ENCODE results near the gene CACNA1G.

The CACNA1G gene

DNA sequence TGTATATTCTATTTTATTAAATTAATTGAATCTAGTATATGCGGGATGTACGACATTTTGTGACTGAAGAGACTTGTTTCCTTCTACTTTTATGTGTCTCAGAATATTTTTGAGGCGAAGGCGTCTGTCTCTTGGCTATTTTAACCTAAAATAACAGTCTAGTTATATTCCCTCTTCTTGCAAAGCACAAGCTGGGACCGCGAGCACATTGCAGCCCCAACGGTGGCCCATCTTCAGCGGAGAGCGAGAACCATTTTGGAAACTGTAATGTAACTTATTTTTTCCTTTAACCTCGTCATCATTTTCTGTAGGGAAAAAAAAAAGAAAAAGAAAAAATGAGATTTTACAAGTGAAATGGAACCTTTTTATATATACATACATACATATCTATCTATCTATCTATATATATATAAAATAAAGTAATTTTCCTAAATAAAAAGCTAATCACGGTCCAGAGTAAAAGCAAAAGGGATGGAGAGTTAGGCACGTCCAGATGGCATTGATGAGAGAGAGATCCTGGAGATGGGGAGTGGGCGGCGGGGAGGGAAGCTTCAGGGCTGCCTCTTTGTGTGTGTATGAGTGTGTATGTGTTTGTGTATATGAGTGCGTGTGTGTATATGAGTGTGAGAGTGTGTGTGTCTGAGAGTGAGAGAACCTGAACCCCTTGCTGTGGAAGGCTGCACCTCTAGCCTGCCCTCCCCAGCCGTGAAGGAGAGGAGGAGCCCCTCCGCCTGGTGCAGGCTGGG, 66.7 kb downstream of the CACNA1G start:
- TF ChIP-seq, protein P1, sequence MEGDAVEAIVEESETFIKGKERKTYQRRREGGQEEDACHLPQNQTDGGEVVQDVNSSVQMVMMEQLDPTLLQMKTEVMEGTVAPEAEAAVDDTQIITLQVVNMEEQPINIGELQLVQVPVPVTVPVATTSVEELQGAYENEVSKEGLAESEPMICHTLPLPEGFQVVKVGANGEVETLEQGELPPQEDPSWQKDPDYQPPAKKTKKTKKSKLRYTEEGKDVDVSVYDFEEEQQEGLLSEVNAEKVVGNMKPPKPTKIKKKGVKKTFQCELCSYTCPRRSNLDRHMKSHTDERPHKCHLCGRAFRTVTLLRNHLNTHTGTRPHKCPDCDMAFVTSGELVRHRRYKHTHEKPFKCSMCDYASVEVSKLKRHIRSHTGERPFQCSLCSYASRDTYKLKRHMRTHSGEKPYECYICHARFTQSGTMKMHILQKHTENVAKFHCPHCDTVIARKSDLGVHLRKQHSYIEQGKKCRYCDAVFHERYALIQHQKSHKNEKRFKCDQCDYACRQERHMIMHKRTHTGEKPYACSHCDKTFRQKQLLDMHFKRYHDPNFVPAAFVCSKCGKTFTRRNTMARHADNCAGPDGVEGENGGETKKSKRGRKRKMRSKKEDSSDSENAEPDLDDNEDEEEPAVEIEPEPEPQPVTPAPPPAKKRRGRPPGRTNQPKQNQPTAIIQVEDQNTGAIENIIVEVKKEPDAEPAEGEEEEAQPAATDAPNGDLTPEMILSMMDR (IDR thresholded peaks at IDR 0.05) = no peak

GRCh38 chr17:50627782-50628601, 67.5 kb downstream of the CACNA1G start:
- Histone ChIP-seq H3K27me3 (peaks cover 73% of the 10 kb centered on the region), H3K4me1 (ENCODE audit: control insufficient read depth in 1 of 2, insufficient read depth in 1 of 2, low read depth in 1 of 2, low read length in 1 of 2) (no peaks in the 10 kb centered on the region)
- TF ChIP-seq, protein P1 (IDR thresholded peaks at IDR 0.05) = no peak

More for the DNA sequence above, 66.7 kb downstream of the CACNA1G start:
- Histone ChIP-seq H3K36me3 (no peaks in the 10 kb centered on the region), H3K27ac (no peak overlapping the region), H3K9me3 (no peaks in the 10 kb centered on the region), H3K27me3 (peaks cover 71% of the 10 kb centered on the region), H3K4me3 (ENCODE audit: low read depth in 1 of 2, low read length in 1 of 2) (no peak overlapping the region), H3K4me1 (ENCODE audit: control insufficient read depth in 1 of 2, insufficient read depth in 1 of 2, low read depth in 1 of 2, low read length in 1 of 2) (no peaks in the 10 kb centered on the region)

GRCh38 chr17:50629902-50630301, 69.4 kb downstream of the CACNA1G start:
- peaks cover 0 to 6% of the 10 kb centered on the region in 2 experiments for H3K4me1 ChIP-seq (ENCODE audit: control insufficient read depth in 1 of 2, insufficient read depth in 1 of 2, low read depth in 1 of 2, low read length in 1 of 2)
- no peak overlapping the region for H3K4me3 ChIP-seq (ENCODE audit: low read depth in 1 of 2, low read length in 1 of 2)
- H3K36me3 ChIP-seq = no peaks in the 10 kb centered on the region
- no peaks in the 10 kb centered on the region for H3K9me3 ChIP-seq
- TF ChIP-seq, protein P1 (IDR thresholded peaks at IDR 0.05) = no peak
- peaks cover 93% of the 10 kb centered on the region for H3K27me3 ChIP-seq
- H3K27ac ChIP-seq = no peak overlapping the region

More at GRCh38 chr17:50627782-50628601, 67.5 kb downstream of the CACNA1G start:
- H3K27ac ChIP-seq = no peak overlapping the region
- no peaks in the 10 kb centered on the region for H3K36me3 ChIP-seq
- no peaks in the 10 kb centered on the region for H3K9me3 ChIP-seq
- H3K4me3 ChIP-seq (ENCODE audit: low read depth in 1 of 2, low read length in 1 of 2) = no peak overlapping the region

- Histone ChIP-seq H3K36me3 (no peaks in the 10 kb centered on the region), H3K4me3 (ENCODE audit: low read depth in 1 of 2, low read length in 1 of 2) (no peak overlapping the region), H3K4me1 (ENCODE audit: control insufficient read depth in 1 of 2, insufficient read depth in 1 of 2, low read depth in 1 of 2, low read length in 1 of 2) (peaks cover 0 to 8% of the 10 kb centered on the region in 2 experiments), H3K27me3 (peaks cover 100% of the 10 kb centered on the region), H3K9me3 (no peaks in the 10 kb centered on the region), H3K27ac (no peak overlapping the region)
- TF ChIP-seq, protein P1 (IDR thresholded peaks at IDR 0.05) = peak; percentile 64
Observed at GRCh38 chr17:50630524-50631194, 70.1 kb downstream of the CACNA1G start.

GRCh38 chr17:50631195-50631907, 70.8 kb downstream of the CACNA1G start:
- Histone ChIP-seq H3K36me3 (no peaks in the 10 kb centered on the region), H3K9me3 (no peaks in the 10 kb centered on the region), H3K4me3 (ENCODE audit: low read depth in 1 of 2, low read length in 1 of 2) (no peak overlapping the region), H3K27me3 (peaks cover 100% of the 10 kb centered on the region), H3K4me1 (ENCODE audit: control insufficient read depth in 1 of 2, insufficient read depth in 1 of 2, low read depth in 1 of 2, low read length in 1 of 2) (peaks cover 0 to 8% of the 10 kb centered on the region in 2 experiments), H3K27ac (no peak overlapping the region)
- TF ChIP-seq, protein P1 (IDR thresholded peaks at IDR 0.05) = no peak

Measured in neutrophil (primary cell).